Measurements from ENCODE around the gene OBSCN. TPM values are rescaled to one million over a fixed set of nuclear protein-coding genes. Genes with fewer than 3 reads are reported as not detected.

The OBSCN gene
- total and polyA plus RNA-seq, 12 donors = 0.90 to 18.0 (median 5.9) TPM

DNA sequence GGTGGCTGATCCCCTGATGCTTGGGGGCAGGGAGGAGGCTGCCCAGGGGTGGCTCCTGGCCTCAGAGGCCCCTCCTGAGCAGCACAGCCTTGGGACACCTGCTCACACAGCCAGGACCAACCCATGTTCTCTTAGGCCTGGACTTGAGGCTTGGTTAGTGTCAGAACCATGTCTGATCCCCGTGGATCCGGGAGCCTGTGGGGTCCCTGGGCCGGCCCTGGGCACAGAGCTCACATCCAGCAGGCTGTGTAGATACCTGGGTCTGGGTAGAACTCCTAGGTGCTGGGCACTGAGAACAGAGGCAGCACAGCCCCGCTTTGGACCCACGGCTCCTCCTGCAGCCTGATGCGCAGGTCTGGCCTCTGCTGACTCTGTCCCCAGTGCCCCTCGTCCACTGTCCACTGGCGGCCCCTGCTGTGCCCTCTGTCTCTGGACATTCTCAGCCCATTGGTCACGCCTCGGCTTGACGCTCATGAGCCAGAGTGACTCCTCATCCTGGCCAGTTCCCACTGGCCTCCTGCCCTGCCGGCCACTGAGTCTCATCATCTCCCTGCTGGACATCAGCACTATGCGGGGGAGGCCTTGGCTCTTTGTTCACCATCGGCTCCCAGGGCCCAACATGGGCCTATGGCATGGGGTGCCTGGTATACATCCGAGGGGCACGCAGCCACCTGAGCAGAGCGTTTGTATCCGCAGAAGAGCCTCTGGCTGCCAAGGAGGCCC is 128.6 kb downstream of the OBSCN start:
- intact Hi-C loops (cut with DNase I) = no loop called here
- no peaks in the 10 kb centered on the region for H3K36me3 ChIP-seq (replicated peaks in 1 of 2)
- 81 to 89% (median 83%) methylated on average over 8 to 18 of the region's 18 CpGs for WGBS, 4 donors
- H3K4me3 ChIP-seq = no peak overlapping the region
- H3K27me3 ChIP-seq = no peaks in the 10 kb centered on the region
- no peaks in the 10 kb centered on the region for H3K9me3 ChIP-seq (replicated peaks in 1 of 3)
- no peak for TF ChIP-seq POLR2A (IDR thresholded peaks at IDR 0.05)
- TF ChIP-seq, protein P1, sequence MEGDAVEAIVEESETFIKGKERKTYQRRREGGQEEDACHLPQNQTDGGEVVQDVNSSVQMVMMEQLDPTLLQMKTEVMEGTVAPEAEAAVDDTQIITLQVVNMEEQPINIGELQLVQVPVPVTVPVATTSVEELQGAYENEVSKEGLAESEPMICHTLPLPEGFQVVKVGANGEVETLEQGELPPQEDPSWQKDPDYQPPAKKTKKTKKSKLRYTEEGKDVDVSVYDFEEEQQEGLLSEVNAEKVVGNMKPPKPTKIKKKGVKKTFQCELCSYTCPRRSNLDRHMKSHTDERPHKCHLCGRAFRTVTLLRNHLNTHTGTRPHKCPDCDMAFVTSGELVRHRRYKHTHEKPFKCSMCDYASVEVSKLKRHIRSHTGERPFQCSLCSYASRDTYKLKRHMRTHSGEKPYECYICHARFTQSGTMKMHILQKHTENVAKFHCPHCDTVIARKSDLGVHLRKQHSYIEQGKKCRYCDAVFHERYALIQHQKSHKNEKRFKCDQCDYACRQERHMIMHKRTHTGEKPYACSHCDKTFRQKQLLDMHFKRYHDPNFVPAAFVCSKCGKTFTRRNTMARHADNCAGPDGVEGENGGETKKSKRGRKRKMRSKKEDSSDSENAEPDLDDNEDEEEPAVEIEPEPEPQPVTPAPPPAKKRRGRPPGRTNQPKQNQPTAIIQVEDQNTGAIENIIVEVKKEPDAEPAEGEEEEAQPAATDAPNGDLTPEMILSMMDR (IDR thresholded peaks at IDR 0.05) = no peak
- DNase-seq = peak in 4 of 7 donors; percentile 3 to 31 (median 6)
- no peak overlapping the region for H3K27ac ChIP-seq
- no peaks in the 10 kb centered on the region for H3K4me1 ChIP-seq (replicated peaks in 1 of 2)

DNA sequence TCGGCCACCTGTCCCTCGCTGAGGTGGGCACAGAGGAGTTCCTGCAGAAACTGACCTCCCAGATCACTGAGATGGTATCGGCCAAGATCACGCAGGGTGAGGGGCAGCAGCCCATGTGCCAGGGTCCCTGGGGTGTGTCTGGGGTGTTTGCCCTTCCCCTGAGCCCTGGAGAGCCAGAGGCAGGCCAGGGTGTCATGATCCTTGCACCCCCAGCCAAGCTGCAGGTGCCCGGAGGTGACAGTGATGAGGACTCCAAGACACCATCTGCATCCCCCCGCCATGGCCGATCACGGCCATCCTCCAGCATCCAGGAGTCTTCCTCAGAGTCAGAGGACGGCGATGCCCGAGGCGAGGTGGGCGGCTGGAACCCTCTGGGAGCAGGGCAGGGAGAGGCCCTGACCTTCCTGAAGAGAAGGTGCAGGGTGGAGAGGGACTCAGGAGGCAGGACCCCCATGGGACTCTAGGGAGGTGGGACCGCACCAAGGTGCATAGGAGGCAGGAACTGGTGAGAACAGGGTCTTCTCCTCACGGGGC is 129.3 kb downstream of the OBSCN start:
- no peaks in the 10 kb centered on the region for H3K27me3 ChIP-seq
- H3K4me1 ChIP-seq (replicated peaks in 1 of 2) = no peaks in the 10 kb centered on the region
- intact Hi-C loops (cut with DNase I) = no loop called here
- no peaks in the 10 kb centered on the region for H3K36me3 ChIP-seq (replicated peaks in 1 of 2)
- TF ChIP-seq, protein P1 (IDR thresholded peaks at IDR 0.05) = no peak
- TF ChIP-seq POLR2A (IDR thresholded peaks at IDR 0.05) = no peak
- 84 to 93% (median 91%) methylated on average over 12 to 15 of the region's 15 CpGs for WGBS, 4 donors
- no peak overlapping the region for H3K4me3 ChIP-seq
- H3K27ac ChIP-seq = no peak overlapping the region
- peak in 4 of 7 donors; percentile 2 to 37 (median 6) for DNase-seq
- no peaks in the 10 kb centered on the region for H3K9me3 ChIP-seq (replicated peaks in 1 of 3)

DNA sequence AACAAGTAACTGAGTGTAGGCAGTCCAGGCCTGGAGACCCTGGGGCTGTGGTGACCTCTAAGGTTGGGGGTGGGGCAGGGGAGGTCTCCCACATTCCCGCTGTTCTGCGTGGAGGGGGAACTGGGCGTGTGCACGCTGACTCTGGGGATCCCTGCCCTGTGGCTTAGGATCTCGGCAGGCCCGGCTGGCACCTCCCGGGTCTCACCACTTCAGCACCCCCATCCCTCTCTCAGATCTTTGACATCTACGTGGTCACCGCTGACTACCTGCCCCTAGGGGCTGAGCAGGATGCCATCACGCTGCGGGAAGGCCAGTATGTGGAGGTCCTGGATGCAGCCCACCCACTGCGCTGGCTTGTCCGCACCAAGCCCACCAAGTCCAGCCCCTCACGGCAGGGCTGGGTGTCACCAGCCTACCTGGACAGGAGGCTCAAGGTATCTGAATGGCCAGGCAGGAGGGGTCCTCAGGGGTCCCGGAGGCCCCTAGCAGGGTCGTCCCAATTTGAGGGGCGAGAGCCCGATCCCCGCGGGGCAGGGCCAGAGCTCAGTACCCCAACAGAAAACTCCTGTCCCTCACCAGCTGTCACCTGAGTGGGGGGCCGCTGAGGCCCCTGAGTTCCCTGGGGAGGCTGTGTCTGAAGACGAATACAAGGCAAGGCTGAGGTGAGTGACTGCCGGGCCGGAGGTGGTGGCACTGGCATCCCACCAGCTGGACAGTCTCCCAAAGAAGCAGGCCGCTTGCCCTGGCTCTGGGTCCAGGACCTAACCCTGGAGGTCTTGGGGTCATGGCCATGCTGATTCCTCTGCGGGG is 130.1 kb downstream of the OBSCN start:
- no peaks in the 10 kb centered on the region for H3K4me1 ChIP-seq (replicated peaks in 1 of 2)
- no peaks in the 10 kb centered on the region for H3K27me3 ChIP-seq
- no peak overlapping the region for H3K27ac ChIP-seq
- H3K4me3 ChIP-seq = no peak overlapping the region
- 81 to 91% (median 86%) methylated on average over 13 to 26 of the region's 26 CpGs for WGBS, 4 donors
- DNase-seq = peak in 3 of 7 donors; percentile 4 to 28 (median 11)
- H3K36me3 ChIP-seq (replicated peaks in 1 of 2) = no peaks in the 10 kb centered on the region
- TF ChIP-seq POLR2A (IDR thresholded peaks at IDR 0.05) = no peak
- TF ChIP-seq, protein P1 (IDR thresholded peaks at IDR 0.05) = no peak
- intact Hi-C loops (cut with DNase I) = no loop called here
- H3K9me3 ChIP-seq (replicated peaks in 1 of 3) = no peaks in the 10 kb centered on the region

DNA sequence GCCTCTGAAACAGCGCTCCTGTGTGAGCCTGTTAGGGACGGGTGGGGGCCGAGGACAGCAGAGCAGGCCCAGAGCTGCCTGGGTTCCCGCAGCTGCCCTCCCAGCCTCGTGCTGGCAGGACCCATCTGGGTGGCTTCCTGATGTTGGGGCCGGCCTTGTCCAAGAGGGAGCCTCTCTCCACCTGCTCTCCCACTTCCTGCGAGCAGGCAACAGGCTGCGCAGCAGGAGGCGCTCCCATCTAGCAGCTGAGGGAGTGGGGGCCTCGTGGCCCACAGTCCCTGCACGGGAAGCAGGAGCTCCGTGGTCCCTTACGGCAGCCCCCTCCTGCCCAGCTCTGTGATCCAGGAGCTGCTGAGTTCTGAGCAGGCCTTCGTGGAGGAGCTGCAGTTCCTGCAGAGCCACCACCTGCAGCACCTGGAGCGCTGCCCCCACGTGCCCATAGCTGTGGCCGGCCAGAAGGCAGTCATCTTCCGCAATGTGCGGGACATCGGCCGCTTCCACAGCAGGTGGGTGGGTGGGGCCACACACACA is 130.7 kb downstream of the OBSCN start:
- no peak overlapping the region for H3K4me3 ChIP-seq
- H3K9me3 ChIP-seq (replicated peaks in 1 of 3) = no peaks in the 10 kb centered on the region
- H3K4me1 ChIP-seq (replicated peaks in 1 of 2) = no peaks in the 10 kb centered on the region
- peak in 2 of 7 donors; percentile 3 to 8 for DNase-seq
- 84 to 100% (median 90%) methylated on average over 2 to 21 of the region's 21 CpGs for WGBS, 4 donors
- TF ChIP-seq POLR2A (IDR thresholded peaks at IDR 0.05) = no peak
- TF ChIP-seq, protein P1 (IDR thresholded peaks at IDR 0.05) = no peak
- no peaks in the 10 kb centered on the region for H3K27me3 ChIP-seq
- intact Hi-C loops (cut with DNase I) = no loop called here
- no peaks in the 10 kb centered on the region for H3K36me3 ChIP-seq (replicated peaks in 1 of 2)
- H3K27ac ChIP-seq = no peak overlapping the region

Measured in adrenal gland (tissue), 12 donors.